Hindlimb muscle (tissue), 1 donor: ENCODE results near the gene LRRC31. TPM values are rescaled to one million over a fixed set of nuclear protein-coding genes. Genes with fewer than 3 reads are reported as not detected.

Source experiments
- DNase-seq: peaks from one replicate; pipeline ENCODE4 v3.0.0-alpha.2; 2013
- polyA plus RNA-seq: library from polyadenylated mRNA; unstranded; fragments of 120-200 nt; gene quantifications from one replicate; pipeline ENCODE4 v1.2.1, GENCODE V29; 2013; ENCODE audit not compliant: insufficient read length

The LRRC31 gene
- polyA plus RNA-seq, 1 donor: not detected

DNA sequence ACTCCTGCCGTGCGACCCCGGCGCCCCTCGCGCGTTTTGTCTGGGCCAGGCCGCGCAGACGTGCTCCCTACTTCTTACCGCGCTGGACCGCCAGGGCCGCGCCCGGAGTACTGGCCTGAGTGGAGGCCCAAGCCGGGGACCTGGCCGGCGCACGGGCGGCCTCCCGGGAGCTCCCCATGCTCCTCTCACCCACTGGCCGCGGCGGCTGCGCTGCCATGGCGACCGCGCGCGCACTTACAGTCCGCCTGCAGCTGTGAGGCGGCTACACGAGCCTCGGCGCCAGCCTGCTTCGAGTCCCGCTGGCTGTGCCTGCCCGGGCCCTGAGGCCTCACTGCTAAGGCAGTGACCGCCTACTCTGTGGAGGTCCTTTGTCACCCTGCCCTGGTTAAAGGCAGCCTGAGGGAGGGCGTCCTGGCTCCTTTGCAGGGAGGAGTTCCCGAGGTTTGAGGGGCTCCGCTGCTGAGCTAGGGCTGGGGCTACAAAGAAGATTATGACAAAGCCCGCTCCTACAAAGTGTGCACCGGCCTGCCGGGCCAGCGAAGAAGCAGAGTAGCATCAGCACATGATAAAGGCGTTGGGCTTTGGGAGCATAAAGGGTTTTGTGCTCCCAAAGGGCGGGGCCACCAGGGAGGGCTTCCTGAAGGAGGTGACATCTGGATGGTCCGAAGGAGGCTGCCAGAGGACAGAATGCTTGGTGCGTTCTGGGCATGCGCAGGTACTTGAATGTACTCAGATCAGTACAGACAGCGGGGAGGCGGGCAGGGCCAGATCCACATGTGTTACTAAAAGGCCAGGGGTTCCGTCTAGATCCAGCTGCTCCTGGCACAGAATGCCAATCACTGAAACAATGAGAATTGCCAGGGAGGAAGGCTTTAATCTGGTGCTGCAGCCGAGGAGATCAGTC, 57.2 kb downstream of the LRRC31 start, which contains the start of the genes LRRC34 and LRRIQ4:
LRRC34 (minus strand) TSS at position 573 of the 904 bp plus-strand sequence; CDS start at position 217, 356 bp downstream.
LRRIQ4 (plus strand) TSS at position 539 of the 904 bp plus-strand sequence. CDS start 9,052 bp downstream, outside the sequence.
- DNase-seq: peak; percentile 76

DNA sequence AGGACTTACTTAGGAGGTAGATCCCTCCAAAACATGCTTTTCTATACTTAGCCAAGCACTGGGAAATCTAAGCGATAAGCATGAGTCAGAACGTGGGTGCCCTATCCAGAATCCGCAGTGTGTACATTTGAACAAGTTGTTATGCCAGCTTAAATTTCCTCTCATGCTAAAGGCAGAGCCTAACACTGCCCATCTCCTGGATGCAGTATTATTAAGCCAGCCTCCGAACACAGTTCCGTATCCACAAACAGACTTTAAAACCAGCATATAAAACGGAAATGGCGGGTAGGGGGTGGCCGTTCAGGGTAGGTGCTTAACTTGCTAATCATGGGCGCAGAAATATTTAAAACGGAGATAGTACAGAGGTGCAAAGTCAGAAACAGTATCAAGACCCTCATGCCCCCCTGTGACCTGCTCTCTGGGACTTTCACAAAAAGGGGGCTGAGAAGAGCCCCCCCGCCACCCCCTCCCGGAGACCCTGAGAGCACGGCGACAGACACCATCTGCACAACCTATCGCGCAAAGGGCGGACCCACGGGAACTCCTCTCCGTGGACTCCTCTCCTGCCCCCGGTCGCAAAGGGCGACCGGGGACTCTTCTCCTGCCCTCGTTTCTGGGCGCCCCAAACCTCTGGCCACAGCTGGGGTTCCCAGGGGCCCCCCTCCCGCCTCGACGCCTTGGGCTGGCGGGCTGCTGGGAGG, 58.0 kb downstream of the LRRC31 start:
- DNase-seq: peak; percentile 25

DNA sequence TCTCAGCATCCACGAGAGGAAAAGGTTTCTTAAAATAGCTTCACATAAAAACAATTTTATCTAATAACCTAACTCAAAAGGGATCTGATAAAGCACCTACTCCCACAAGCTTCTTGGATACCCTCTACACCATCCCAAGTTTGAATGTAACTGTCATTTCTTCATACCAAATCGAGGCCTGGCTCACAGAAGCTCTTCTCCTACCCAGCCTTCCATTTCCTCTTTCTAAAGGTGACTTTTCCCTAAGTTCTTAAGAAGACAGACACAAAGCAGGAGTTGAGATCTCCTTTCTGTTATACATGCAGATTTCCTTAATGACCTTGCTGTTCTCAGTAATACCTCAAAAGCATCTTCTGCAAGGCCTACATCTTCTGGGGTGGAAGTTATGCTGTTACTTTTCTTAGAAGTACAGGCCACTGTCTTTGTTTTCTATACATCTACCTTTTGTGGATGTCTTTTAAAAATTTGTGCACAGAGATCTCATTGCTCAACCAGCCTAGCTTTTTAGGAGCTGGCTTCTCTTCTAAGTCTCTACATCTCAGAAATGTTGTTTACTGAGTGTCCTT, 60.4 kb downstream of the LRRC31 start:
- DNase-seq: no peak

DNA sequence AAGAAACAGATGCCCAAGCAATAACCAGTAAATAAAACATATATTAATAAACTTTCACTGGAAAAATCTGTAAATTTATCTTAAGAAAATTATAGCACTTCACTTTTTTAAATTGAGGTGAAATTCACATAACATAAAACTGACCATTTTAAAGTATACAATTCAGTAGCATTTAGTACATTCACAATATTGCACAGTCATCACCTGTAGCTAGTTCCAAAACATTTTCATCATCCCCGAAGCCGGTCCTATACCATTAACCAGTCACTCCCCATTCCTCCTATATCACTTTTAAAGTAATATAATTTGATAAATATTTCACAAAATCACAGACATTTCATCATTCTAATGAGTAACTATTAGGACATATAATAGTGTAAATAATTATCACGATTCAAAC, 65.1 kb downstream of the LRRC31 start:
- no peak for DNase-seq

DNA sequence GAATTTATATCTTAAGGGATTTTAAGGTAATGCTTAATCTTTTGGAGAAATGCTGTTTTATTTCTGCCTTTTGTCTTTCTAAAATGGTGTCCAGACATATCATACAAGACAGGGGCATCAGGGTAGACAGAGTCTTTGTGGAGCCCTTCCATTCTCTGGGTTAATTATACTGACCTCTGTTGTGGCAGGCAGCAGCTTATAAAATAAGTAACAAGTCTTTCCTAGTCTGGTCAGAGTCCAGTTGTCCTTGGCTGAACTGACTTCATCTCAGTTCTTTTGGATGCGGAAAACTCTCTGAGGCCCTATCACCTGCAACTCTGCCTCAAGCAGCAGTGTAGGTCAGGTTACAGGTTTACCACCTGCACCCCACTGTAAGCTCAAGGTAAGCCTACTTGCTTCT, 77.4 kb downstream of the LRRC31 start:
- DNase-seq: no peak

DNA sequence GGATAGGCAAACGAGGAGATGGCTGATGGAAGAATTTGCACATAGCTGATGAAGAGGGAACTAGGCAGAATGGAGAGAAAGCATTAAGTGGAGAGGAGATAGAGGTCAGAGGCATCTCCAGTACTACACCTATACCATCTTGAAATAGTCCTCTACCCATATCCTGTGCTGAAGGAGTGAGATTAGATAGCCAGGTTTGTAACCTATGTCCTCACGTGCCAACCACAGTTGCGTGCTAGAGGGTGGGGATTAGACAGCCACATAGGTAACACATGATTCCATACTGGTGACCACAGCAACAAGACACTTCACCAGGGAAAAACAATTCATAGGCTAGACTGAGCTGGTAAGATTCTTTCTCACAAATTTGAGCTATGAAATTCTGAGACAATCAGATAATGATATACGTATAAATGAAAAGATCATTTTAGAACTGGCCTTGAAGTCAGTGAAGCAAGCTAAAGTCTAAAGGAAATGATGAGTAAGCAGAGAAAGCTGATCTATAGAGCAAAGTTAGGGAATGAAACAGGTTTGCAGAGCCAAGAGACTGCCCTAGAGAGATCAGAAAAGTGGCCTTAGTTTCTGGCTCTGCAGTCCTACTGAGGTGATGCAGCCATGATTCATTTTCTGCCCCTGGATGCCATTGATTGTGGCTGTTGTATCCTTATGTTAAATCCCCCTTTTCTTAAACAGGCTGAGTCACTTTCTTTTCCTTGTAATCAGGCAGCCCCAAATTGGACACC, 78.9 kb downstream of the LRRC31 start:
- no peak for DNase-seq

DNA sequence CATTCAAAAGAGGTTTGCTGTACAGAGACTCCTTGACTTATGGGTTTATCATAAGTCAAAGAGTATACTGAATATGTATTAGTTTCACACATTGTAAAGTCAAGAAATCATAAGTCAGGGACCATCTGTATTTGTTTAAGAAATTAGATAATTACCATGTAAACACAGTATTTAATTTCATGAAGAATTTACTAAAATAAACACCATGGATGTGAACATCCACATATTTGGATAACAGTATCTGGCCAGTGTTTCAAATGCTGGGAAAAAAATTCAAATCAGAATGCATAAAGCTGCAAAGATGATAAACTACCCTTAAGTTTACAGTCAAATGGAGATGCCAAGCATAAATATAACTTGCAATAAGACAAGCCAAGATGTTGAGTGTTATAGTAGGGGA, 79.5 kb downstream of the LRRC31 start:
- DNase-seq: no peak

Other genes starting within 250 kb of the LRRC31 start
- 12.2 TPM for gene MECOM, start 206.2 kb downstream of the LRRC31 start, polyA plus RNA-seq
- not detected for gene TERC, start 104.9 kb downstream of the LRRC31 start, polyA plus RNA-seq
- 2.1 TPM for gene ACTRT3, start 100.4 kb downstream of the LRRC31 start, polyA plus RNA-seq
- gene MYNN, start 96.5 kb downstream of the LRRC31 start, polyA plus RNA-seq: 17.4 TPM
- gene LRRIQ4, start 57.1 kb downstream of the LRRC31 start, polyA plus RNA-seq: not detected
- gene LRRC34, start 57.0 kb downstream of the LRRC31 start, polyA plus RNA-seq: 3.3 TPM
- gene SAMD7, start 41.6 kb upstream of the LRRC31 start, polyA plus RNA-seq: not detected
- 66.3 TPM for gene SEC62, start 96.9 kb upstream of the LRRC31 start, polyA plus RNA-seq
- 1.8 TPM for gene GPR160, start 168.1 kb upstream of the LRRC31 start, polyA plus RNA-seq